ENCODE measurements around the gene ALDH7A1. TPM values are rescaled to one million over a fixed set of nuclear protein-coding genes. Genes with fewer than 3 reads are reported as not detected.
"Not testable (repeated sequence)": the region's sequence is repeated elsewhere in the genome, so short reads cannot be mapped to it uniquely, and the experiment has no call there.

The ALDH7A1 gene
- polyA plus RNA-seq (ENCODE audit: insufficient read depth in 1 of 5, insufficient read length in 5 of 5, low replicate concordance in 1 of 5) = 100 to 1,000 TPM in 4 of 5 donors, 10 to 100 TPM in 1; 91.7 to 142 (median 124) TPM
- long read RNA-seq, donor 1, full-length matches to known transcripts = 35 of 52 reads
- long read RNA-seq, donor 1, partial matches to known transcripts = 17 of 52 reads
- long read RNA-seq, donor 1, other reads (novel, unspliced or antisense) = 0 of 52 reads
- long read RNA-seq, donor 2, full-length matches to known transcripts = 31 of 44 reads
- long read RNA-seq, donor 2, partial matches to known transcripts = 13 of 44 reads
- long read RNA-seq, donor 2, other reads (novel, unspliced or antisense) = 0 of 44 reads
- long read RNA-seq, donor 3, full-length matches to known transcripts = 19 of 33 reads
- long read RNA-seq, donor 3, partial matches to known transcripts = 14 of 33 reads
- long read RNA-seq, donor 3, other reads (novel, unspliced or antisense) = 0 of 33 reads
- long read RNA-seq, donor 4, full-length matches to known transcripts = 15 of 77 reads
- long read RNA-seq, donor 4, partial matches to known transcripts = 51 of 77 reads
- long read RNA-seq, donor 4, other reads (novel, unspliced or antisense) = 11 of 77 reads
- long read RNA-seq, donor 5, full-length matches to known transcripts = 41 of 129 reads
- long read RNA-seq, donor 5, partial matches to known transcripts = 69 of 129 reads
- long read RNA-seq, donor 5, other reads (novel, unspliced or antisense) = 19 of 129 reads
- long read RNA-seq, donor 6, full-length matches to known transcripts = 28 of 73 reads
- long read RNA-seq, donor 6, partial matches to known transcripts = 45 of 73 reads
- long read RNA-seq, donor 6, other reads (novel, unspliced or antisense) = 0 of 73 reads
- long read RNA-seq, donor 7, full-length matches to known transcripts = 13 of 13 reads
- long read RNA-seq, donor 7, partial matches to known transcripts = 0 of 13 reads
- long read RNA-seq, donor 7, other reads (novel, unspliced or antisense) = 0 of 13 reads
- long read RNA-seq, donor 8, full-length matches to known transcripts = 12 of 12 reads
- long read RNA-seq, donor 8, partial matches to known transcripts = 0 of 12 reads
- long read RNA-seq, donor 8, other reads (novel, unspliced or antisense) = 0 of 12 reads

GRCh38 chr5:126594748-126595485 lies at the start of gene ALDH7A1:
Gene ALDH7A1 (minus strand): TSS chr5:126595219. CDS start chr5:126595198, 21 bp downstream.
- peak; percentile 95 to 96 for DNase-seq

GRCh38 chr5:126641387-126641786 lies 46.4 kb upstream of the ALDH7A1 start:
- DNase-seq = no peak

GRCh38 chr5:126640866-126641265 lies 45.8 kb upstream of the ALDH7A1 start:
- no peak for DNase-seq

GRCh38 chr5:126636956-126637355 lies 41.9 kb upstream of the ALDH7A1 start:
- DNase-seq = no peak

- DNase-seq = no peak
These were observed 40.6 kb upstream of the ALDH7A1 start for GRCh38 chr5:126635585-126635984.

GRCh38 chr5:126633552-126633951 lies 38.5 kb upstream of the ALDH7A1 start:
- no peak for DNase-seq

GRCh38 chr5:126631920-126632319 lies 36.9 kb upstream of the ALDH7A1 start:
- DNase-seq = no peak

- no peak for DNase-seq
These were observed 33.1 kb upstream of the ALDH7A1 start for GRCh38 chr5:126628102-126628501.

- no peak for DNase-seq
These were observed 29.5 kb upstream of the ALDH7A1 start for GRCh38 chr5:126624534-126624933.

GRCh38 chr5:126619781-126620180 lies 24.8 kb upstream of the ALDH7A1 start:
- DNase-seq = no peak

- DNase-seq = not testable (repeated sequence)
These were observed 22.6 kb upstream of the ALDH7A1 start for GRCh38 chr5:126617603-126618002.

GRCh38 chr5:126615286-126615685 lies 20.3 kb upstream of the ALDH7A1 start:
- DNase-seq = no peak

GRCh38 chr5:126613941-126614592 lies 19.0 kb upstream of the ALDH7A1 start:
- DNase-seq = no peak

- no peak for DNase-seq
These were observed 15.6 kb upstream of the ALDH7A1 start for GRCh38 chr5:126610616-126611015.

GRCh38 chr5:126610160-126610559 lies 15.1 kb upstream of the ALDH7A1 start:
- DNase-seq = no peak

GRCh38 chr5:126605525-126605924 lies 10.5 kb upstream of the ALDH7A1 start:
- DNase-seq = no peak

GRCh38 chr5:126603402-126603991 lies 8.5 kb upstream of the ALDH7A1 start:
- DNase-seq = no peak

GRCh38 chr5:126600631-126601511 lies 5.9 kb upstream of the ALDH7A1 start, which contains the start of gene PHAX:
Gene PHAX (plus strand): TSS chr5:126600947. CDS start chr5:126600963, 16 bp downstream.
- DNase-seq = peak; percentile 76 to 80

GRCh38 chr5:126599971-126600630 lies 5.1 kb upstream of the ALDH7A1 start:
- not testable (repeated sequence) for DNase-seq

All from right lung (tissue), 10 donors.